ENCODE measurements around the gene KCNC4. TPM values are rescaled to one million over a fixed set of nuclear protein-coding genes. Genes with fewer than 3 reads are reported as not detected.

Gene KCNC4
- total RNA-seq, 2 experiments from 2014 or later = 5.6 to 17.8 TPM

DNA sequence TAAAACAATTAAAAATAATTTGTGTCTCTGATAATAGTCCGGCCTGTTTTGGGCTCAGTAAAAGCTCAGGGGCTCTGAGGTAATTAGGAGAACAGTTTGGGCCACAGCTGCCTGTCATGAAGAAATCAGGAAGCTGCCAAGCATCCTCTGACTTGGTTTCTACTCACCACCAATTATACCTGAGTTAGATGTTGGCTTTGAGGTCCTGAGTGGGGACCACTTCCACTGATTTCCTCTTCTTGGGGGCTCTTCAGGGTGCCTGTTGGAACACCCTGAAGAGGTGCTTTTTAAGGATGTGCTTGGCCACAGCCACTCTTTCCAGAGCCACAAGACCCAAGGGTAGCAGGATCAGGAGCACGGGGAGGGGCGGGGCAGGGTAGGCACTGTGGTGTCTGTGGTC lies 48.9 kb upstream of the KCNC4 start:
- Histone ChIP-seq H3K9me2 (ENCODE audit: insufficient read depth, low read length) (no peaks in the 10 kb centered on the region), H3K36me3 (ENCODE audit: insufficient read depth, low read length) (no peaks in the 10 kb centered on the region), H2AFZ (ENCODE audit: low read length) (no peak overlapping the region), H3K79me2 (ENCODE audit: insufficient read depth, low read depth, low read length) (no peaks in the 10 kb centered on the region), H3K9me3 (ENCODE audit: low read length) (no peaks in the 10 kb centered on the region), H3K4me1 (ENCODE audit: insufficient read depth, low read length, poor library complexity, severe bottlenecking) (no peaks in the 10 kb centered on the region), H3K4me2 (ENCODE audit: low read length) (no peak overlapping the region), H4K20me1 (ENCODE audit: insufficient read depth, low read length) (no peaks in the 10 kb centered on the region), H3K27ac (ENCODE audit: low read depth, low read length, poor library complexity, severe bottlenecking) (no peak overlapping the region), H3K4me3 (ENCODE audit: low read depth, low read length, poor library complexity, severe bottlenecking) (no peak overlapping the region)
- no TSS peak for BruUV-seq (replicated peaks)
- ChIA-PET CTCF (ENCODE audit: unreplicated experiment) (no interaction called here), POLR2A (no interaction called here)
- no peak for DNase-seq (ENCODE audit: low spot score)
- no peak for TF ChIP-seq EZH2phosphoT487 (IDR thresholded peaks at IDR 0.05; ENCODE audit: borderline replicate concordance, low read depth, low read length)
- TF ChIP-seq, protein P1, sequence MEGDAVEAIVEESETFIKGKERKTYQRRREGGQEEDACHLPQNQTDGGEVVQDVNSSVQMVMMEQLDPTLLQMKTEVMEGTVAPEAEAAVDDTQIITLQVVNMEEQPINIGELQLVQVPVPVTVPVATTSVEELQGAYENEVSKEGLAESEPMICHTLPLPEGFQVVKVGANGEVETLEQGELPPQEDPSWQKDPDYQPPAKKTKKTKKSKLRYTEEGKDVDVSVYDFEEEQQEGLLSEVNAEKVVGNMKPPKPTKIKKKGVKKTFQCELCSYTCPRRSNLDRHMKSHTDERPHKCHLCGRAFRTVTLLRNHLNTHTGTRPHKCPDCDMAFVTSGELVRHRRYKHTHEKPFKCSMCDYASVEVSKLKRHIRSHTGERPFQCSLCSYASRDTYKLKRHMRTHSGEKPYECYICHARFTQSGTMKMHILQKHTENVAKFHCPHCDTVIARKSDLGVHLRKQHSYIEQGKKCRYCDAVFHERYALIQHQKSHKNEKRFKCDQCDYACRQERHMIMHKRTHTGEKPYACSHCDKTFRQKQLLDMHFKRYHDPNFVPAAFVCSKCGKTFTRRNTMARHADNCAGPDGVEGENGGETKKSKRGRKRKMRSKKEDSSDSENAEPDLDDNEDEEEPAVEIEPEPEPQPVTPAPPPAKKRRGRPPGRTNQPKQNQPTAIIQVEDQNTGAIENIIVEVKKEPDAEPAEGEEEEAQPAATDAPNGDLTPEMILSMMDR (conservative IDR thresholded peaks at IDR 0.05; ENCODE audit: low read length) = no peak
- intact Hi-C loops (cut with micrococcal nuclease; ENCODE audit: unreplicated experiment) = no loop called here

DNA sequence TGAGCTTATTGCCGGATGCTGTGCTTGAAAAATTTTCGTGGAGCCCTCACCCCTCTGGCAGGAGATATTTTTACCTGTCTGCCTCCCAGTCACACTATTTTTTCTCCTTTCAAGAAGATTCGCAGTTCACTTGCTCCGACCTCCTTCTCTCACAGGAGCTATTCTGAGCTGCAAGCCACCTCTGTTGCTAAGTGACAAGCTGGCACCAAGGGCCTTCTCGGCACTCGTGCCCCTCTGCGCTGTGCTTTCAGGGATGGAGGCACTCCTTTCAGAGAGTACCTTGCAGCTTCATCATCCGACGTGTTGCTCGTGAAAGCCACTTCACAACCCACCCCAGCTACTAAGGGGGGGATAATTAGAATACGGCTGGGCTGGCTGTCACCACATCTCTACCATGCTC lies 48.3 kb upstream of the KCNC4 start:
- ChIA-PET POLR2A (interaction anchor here (0.6 kb wide), 2 partner anchors 12 to 255 kb away, joined by 3 read pairs; no protein-coding TSS in a partner anchor), CTCF (ENCODE audit: unreplicated experiment) (no interaction called here)
- TF ChIP-seq EZH2phosphoT487 (IDR thresholded peaks at IDR 0.05; ENCODE audit: borderline replicate concordance, low read depth, low read length) = no peak
- TF ChIP-seq, protein P1 (conservative IDR thresholded peaks at IDR 0.05; ENCODE audit: low read length) = no peak
- H3K9me2 ChIP-seq (ENCODE audit: insufficient read depth, low read length) = no peaks in the 10 kb centered on the region
- intact Hi-C loops (cut with micrococcal nuclease; ENCODE audit: unreplicated experiment) = no loop called here
- no peaks in the 10 kb centered on the region for H3K9me3 ChIP-seq (ENCODE audit: low read length)
- no peak for DNase-seq (ENCODE audit: low spot score)
- no TSS peak for BruUV-seq (replicated peaks)
- H3K4me3 ChIP-seq (ENCODE audit: low read depth, low read length, poor library complexity, severe bottlenecking) = no peak overlapping the region
- no peaks in the 10 kb centered on the region for H3K36me3 ChIP-seq (ENCODE audit: insufficient read depth, low read length)
- H3K27ac ChIP-seq (ENCODE audit: low read depth, low read length, poor library complexity, severe bottlenecking) = no peak overlapping the region
- no peaks in the 10 kb centered on the region for H4K20me1 ChIP-seq (ENCODE audit: insufficient read depth, low read length)
- no peaks in the 10 kb centered on the region for H3K4me1 ChIP-seq (ENCODE audit: insufficient read depth, low read length, poor library complexity, severe bottlenecking)
- no peak overlapping the region for H3K4me2 ChIP-seq (ENCODE audit: low read length)
- no peaks in the 10 kb centered on the region for H3K79me2 ChIP-seq (ENCODE audit: insufficient read depth, low read depth, low read length)
- no peak overlapping the region for H2AFZ ChIP-seq (ENCODE audit: low read length)

GRCh38 chr1:110163591-110163990 lies 46.5 kb upstream of the KCNC4 start:
- no peak for DNase-seq (ENCODE audit: low spot score)
- H3K9me3 ChIP-seq (ENCODE audit: low read length) = no peaks in the 10 kb centered on the region
- no peak overlapping the region for H2AFZ ChIP-seq (ENCODE audit: low read length)
- POLR2A ChIA-PET = no interaction called here
- CTCF ChIA-PET (ENCODE audit: unreplicated experiment) = no interaction called here
- H3K27ac ChIP-seq (ENCODE audit: low read depth, low read length, poor library complexity, severe bottlenecking) = no peak overlapping the region
- H3K4me1 ChIP-seq (ENCODE audit: insufficient read depth, low read length, poor library complexity, severe bottlenecking) = no peaks in the 10 kb centered on the region
- H4K20me1 ChIP-seq (ENCODE audit: insufficient read depth, low read length) = no peaks in the 10 kb centered on the region
- no peaks in the 10 kb centered on the region for H3K36me3 ChIP-seq (ENCODE audit: insufficient read depth, low read length)
- BruUV-seq (replicated peaks) = no TSS peak
- TF ChIP-seq, protein P1 (conservative IDR thresholded peaks at IDR 0.05; ENCODE audit: low read length) = no peak
- no peak for TF ChIP-seq EZH2phosphoT487 (IDR thresholded peaks at IDR 0.05; ENCODE audit: borderline replicate concordance, low read depth, low read length)
- H3K79me2 ChIP-seq (ENCODE audit: insufficient read depth, low read depth, low read length) = no peaks in the 10 kb centered on the region
- no peaks in the 10 kb centered on the region for H3K9me2 ChIP-seq (ENCODE audit: insufficient read depth, low read length)
- intact Hi-C loops (cut with micrococcal nuclease; ENCODE audit: unreplicated experiment) = no loop called here
- no peak overlapping the region for H3K4me2 ChIP-seq (ENCODE audit: low read length)
- no peak overlapping the region for H3K4me3 ChIP-seq (ENCODE audit: low read depth, low read length, poor library complexity, severe bottlenecking)
